Panc1 (cell line): ENCODE results near the gene KRT75. TPM values are rescaled to one million over a fixed set of nuclear protein-coding genes. Genes with fewer than 3 reads are reported as not detected.
"Not testable (repeated sequence)": the region's sequence is repeated elsewhere in the genome, so short reads cannot be mapped to it uniquely, and the experiment has no call there.

ENCODE experiments used
- ATAC-seq: fragments of 200-7000 bp; cut with Tn5 transposase; 2 replicates; pipeline ENCODE4 v1.9.1; 2020; ENCODE audit warnings: mild to moderate bottlenecking, moderate library complexity
- BruUV-seq: library from RNA; stranded (reverse); fragments of 400-500 nt; replicated peaks from 2 replicates; lab custom pipeline; 2021; lab: Mats Ljungman, UMichigan
- CTCF ChIA-PET: fragments of 300-600 bp; sonication (Branson Sonifier 250); formaldehyde crosslinking; loops from one replicate; lab custom pipeline; 2022; ENCODE audit warnings: antibody characterized with exemption; lab: Charles Lee
- POLR2A ChIA-PET: fragments of 300-600 bp; sonication (Branson Sonifier 250); formaldehyde crosslinking; loops from one replicate; lab custom pipeline; 2022; ENCODE audit warnings: antibody characterized with exemption; lab: Charles Lee
- DNase-seq: peaks from one replicate; pipeline ENCODE4 v3.0.0-alpha.2; 2010; ENCODE audit warnings: low read depth, low spot score
- H3K27ac ChIP-seq: 2 replicates; pipeline ENCODE4 v1.5.1; 2011; ENCODE audit warnings: mild to moderate bottlenecking, low read length, inconsistent platforms
- H3K27me3 ChIP-seq: fragments of 200-500 bp; sonication (Bioruptor generic); 2 replicates; pipeline ENCODE4 v1.6.0; 2014; ENCODE audit warnings: low read length, inconsistent platforms; ENCODE audit not compliant: control insufficient read depth, insufficient read depth
- H3K36me3 ChIP-seq: fragments of 200-500 bp; sonication (Bioruptor generic); 2 replicates; pipeline ENCODE4 v1.5.1; 2014; ENCODE audit warnings: inconsistent platforms, mild to moderate bottlenecking, low read length, moderate library complexity; ENCODE audit not compliant: control insufficient read depth, insufficient read depth
- H3K4me1 ChIP-seq: 2 replicates; pipeline ENCODE4 v1.5.1; 2011; ENCODE audit warnings: inconsistent platforms, mild to moderate bottlenecking, low read length, moderate library complexity; ENCODE audit not compliant: control insufficient read depth, insufficient read depth
- H3K4me3 ChIP-seq, 2 experiments: 2 replicates each; pipeline ENCODE4 v1.5.1; 2011 to 2012; ENCODE audit warnings: low read depth in 2 of 2, low read length in 2 of 2, mild to moderate bottlenecking in 2 of 2, inconsistent platforms in 1 of 2, moderate library complexity in 1 of 2
- H3K9me3 ChIP-seq: fragments of 200-500 bp; sonication (Bioruptor generic); 2 replicates; pipeline ENCODE4 v1.5.1; 2014; ENCODE audit warnings: low read depth, mild to moderate bottlenecking, inconsistent platforms, low read length, moderate library complexity; ENCODE audit not compliant: control insufficient read depth, insufficient read depth
- CTCF ChIP-seq: fragments of 450-650 bp; IDR thresholded peaks from 2 replicates; pipeline ENCODE4 v1.5.1; 2017; ENCODE audit warnings: mild to moderate bottlenecking
- POLR2AphosphoS5 ChIP-seq: IDR thresholded peaks from 2 replicates; pipeline ENCODE4 v1.6.1; 2012; ENCODE audit warnings: mild to moderate bottlenecking, low read depth, low read length, moderate library complexity
- REST ChIP-seq, 2 experiments: IDR thresholded peaks; 2 replicates each; pipeline ENCODE4 v1.6.1; 2011 to 2012; ENCODE audit warnings: low read depth in 2 of 2, control low read depth in 1 of 2, low read length in 1 of 2, mild to moderate bottlenecking in 1 of 2, moderate library complexity in 1 of 2; ENCODE audit not compliant: insufficient read depth in 1 of 2
- SIN3A ChIP-seq: IDR thresholded peaks from 2 replicates; pipeline ENCODE4 v1.6.1; 2012; ENCODE audit warnings: low read depth, mild to moderate bottlenecking, low read length, moderate library complexity, borderline replicate concordance; ENCODE audit not compliant: insufficient read depth
- TCF7L2 ChIP-seq: IDR thresholded peaks from 2 replicates; pipeline ENCODE4 v1.6.1; 2011; ENCODE audit warnings: mild to moderate bottlenecking, low read depth, low read length, inconsistent platforms
- in situ Hi-C: cut with HindIII; loops from 2 replicates; pipeline ENCODE4 v1.10.0; 2016; ENCODE audit warnings: low sequenced_read_pairs, low pct_unique_long_range_greater_than_20kb
- intact Hi-C: fragments of 100-400 bp; cut with micrococcal nuclease; formaldehyde crosslinking; loops from one replicate; pipeline ENCODE4 v1.10.0; 2022; ENCODE audit not compliant: unreplicated experiment
- total RNA-seq: library from RNA; stranded (reverse); gene quantifications from one replicate; pipeline ENCODE4 v1.2.1, GENCODE V29; 2021; ENCODE audit not compliant: unreplicated experiment

Gene KRT75
- total RNA-seq, 1 experiment from 2014 or later = 0.15 TPM

GRCh38 chr12:52411815-52412214 is 22.4 kb downstream of the KRT75 start:
- POLR2A ChIA-PET = no interaction called here
- no peaks in the 10 kb centered on the region for H3K9me3 ChIP-seq
- CTCF ChIA-PET = no interaction called here
- no TSS peak for BruUV-seq
- H3K27ac ChIP-seq = no peak overlapping the region
- in situ Hi-C loops (no loop called here), intact Hi-C loops (no loop called here)
- no peaks in the 10 kb centered on the region for H3K4me1 ChIP-seq
- no peak for TF ChIP-seq CTCF
- no peak for TF ChIP-seq TCF7L2
- TF ChIP-seq REST (IDR thresholded peaks at IDR 0.05; ENCODE audit: insufficient read depth in 1 of 2, low read depth in 2 of 2, low read length in 1 of 2) = no peak
- no peak for TF ChIP-seq SIN3A
- no peak for TF ChIP-seq POLR2AphosphoS5
- DNase-seq = no peak
- H3K36me3 ChIP-seq = no peaks in the 10 kb centered on the region
- no peak for ATAC-seq
- H3K4me3 ChIP-seq = no peak overlapping the region
- no peaks in the 10 kb centered on the region for H3K27me3 ChIP-seq

GRCh38 chr12:52410589-52411248 is 23.5 kb downstream of the KRT75 start:
- POLR2A ChIA-PET, H3K36me3 ChIP-seq, DNase-seq, H3K4me3 ChIP-seq, H3K27me3 ChIP-seq, in situ Hi-C loops, H3K27ac ChIP-seq, intact Hi-C loops, H3K9me3 ChIP-seq, BruUV-seq, H3K4me1 ChIP-seq, CTCF ChIA-PET, ATAC-seq: not testable (repeated sequence)

- intact Hi-C loops = no loop called here
- no peaks in the 10 kb centered on the region for H3K4me1 ChIP-seq
- H3K9me3 ChIP-seq = no peaks in the 10 kb centered on the region
- ATAC-seq (no peak), DNase-seq (no peak)
- TF ChIP-seq SIN3A (no peak), CTCF (no peak; the same call in 1 of the 2 replicates), REST (IDR thresholded peaks at IDR 0.05; ENCODE audit: insufficient read depth in 1 of 2, low read depth in 2 of 2, low read length in 1 of 2) (no peak), TCF7L2 (no peak), POLR2AphosphoS5 (no peak)
- ChIA-PET POLR2A (no interaction called here), CTCF (interaction anchor here (0.7 kb wide), 1 partner anchor 16 kb away, joined by 4 read pairs; no protein-coding TSS in a partner anchor)
- no peaks in the 10 kb centered on the region for H3K36me3 ChIP-seq
- H3K27ac ChIP-seq = no peak overlapping the region
- no peak overlapping the region for H3K4me3 ChIP-seq
- in situ Hi-C loops = no loop called here
- no peaks in the 10 kb centered on the region for H3K27me3 ChIP-seq
- BruUV-seq = no TSS peak
Measured at GRCh38 chr12:52407918-52408317, 26.3 kb downstream of the KRT75 start.
